ENCODE measurements around the gene THSD1.

Gene THSD1

DNA sequence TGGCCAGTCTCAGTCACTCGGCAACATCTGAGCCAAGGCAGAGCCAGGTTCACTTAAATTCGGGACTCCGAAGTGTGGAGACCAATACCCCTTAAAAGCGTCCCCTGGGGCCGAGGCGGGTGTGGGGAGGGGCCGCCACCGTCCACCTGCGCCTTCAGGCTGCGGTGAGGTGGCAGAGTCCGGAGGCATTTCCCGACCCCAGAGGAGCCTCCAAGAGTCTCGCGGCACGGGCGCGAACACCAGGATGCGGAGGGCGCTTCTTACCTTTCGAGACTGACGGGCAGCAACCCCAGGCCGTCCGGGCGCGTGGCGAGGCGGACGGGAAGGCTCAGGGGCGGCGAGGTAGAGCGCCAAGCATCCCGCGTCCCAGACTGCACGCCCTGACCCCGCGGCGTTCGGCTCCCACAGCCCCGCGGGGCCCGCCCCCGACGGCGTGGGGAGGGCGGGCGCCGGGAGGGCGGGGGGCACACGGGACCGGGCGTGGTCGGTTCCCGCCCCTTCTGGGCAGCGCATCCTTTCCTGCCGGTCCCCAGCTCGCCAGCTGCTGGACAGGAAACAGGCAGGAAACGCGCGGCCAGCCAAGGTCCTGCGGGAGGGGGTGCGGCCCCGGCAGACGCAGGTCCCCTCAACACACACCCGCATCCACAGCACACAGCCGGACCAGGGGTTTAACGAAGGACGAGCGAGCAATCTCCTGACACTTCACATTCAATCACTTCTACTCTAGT lies at the start of gene THSD1:
Gene THSD1 (minus strand): TSS at position 406 of the 728 bp plus-strand sequence. CDS start 3,572 bp downstream, outside the sequence.
- Histone ChIP-seq H3K4me1 (ENCODE audit: insufficient read depth, low read length) (peaks cover 2% of the 10 kb centered on the region), H3K36me3 (ENCODE audit: insufficient read depth, low read length) (peaks cover 3% of the 10 kb centered on the region), H2AFZ (ENCODE audit: low read depth, low read length) (no peak within 1 kb of the TSS), H3K27me3 (ENCODE audit: insufficient read depth, low read length) (no peaks in the 10 kb centered on the region), H3K4me3 (ENCODE audit: low read length) (peak within 1 kb of the TSS; percentile 14), H3K9me3 (ENCODE audit: low read length) (no peaks in the 10 kb centered on the region)

DNA sequence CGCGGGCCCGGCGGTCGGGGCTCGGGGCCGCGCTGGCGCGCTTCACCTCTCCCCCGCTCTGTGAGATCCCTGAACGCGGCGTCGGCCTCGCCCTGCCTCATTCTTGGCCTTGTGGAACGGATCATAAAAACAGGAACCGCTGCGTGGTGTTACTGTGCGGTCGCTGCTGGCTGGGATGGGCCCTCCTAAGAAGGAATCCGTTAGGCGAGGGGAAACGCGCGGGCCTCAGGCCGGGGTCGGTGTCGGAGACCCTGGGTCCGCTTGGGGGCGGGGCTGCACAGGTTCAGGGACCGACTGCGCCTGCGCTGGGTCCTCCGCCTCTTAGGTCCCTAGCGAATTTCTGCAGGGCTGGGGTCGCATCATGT lies 49.7 kb upstream of the THSD1 start:
- Histone ChIP-seq H3K9me3 (ENCODE audit: low read length) (no peaks in the 10 kb centered on the region), H2AFZ (ENCODE audit: low read depth, low read length) (peak overlapping the region; percentile 91), H3K4me1 (ENCODE audit: insufficient read depth, low read length) (peaks cover 22% of the 10 kb centered on the region), H3K27me3 (ENCODE audit: insufficient read depth, low read length) (no peaks in the 10 kb centered on the region), H3K36me3 (ENCODE audit: insufficient read depth, low read length) (peaks cover 30% of the 10 kb centered on the region), H3K4me3 (ENCODE audit: low read length) (peak overlapping the region; percentile 88)

- Histone ChIP-seq H3K36me3 (ENCODE audit: insufficient read depth, low read length) (peaks cover 28% of the 10 kb centered on the region), H2AFZ (ENCODE audit: low read depth, low read length) (peak within 1 kb of the TSS; percentile 91), H3K4me3 (ENCODE audit: low read length) (peak within 1 kb of the TSS; percentile 88), H3K4me1 (ENCODE audit: insufficient read depth, low read length) (peaks cover 22% of the 10 kb centered on the region), H3K9me3 (ENCODE audit: low read length) (no peaks in the 10 kb centered on the region), H3K27me3 (ENCODE audit: insufficient read depth, low read length) (no peaks in the 10 kb centered on the region)
Measured at GRCh38 chr13:52454820-52455676, 49.1 kb upstream of the THSD1 start, which contains the start of gene CKAP2. TSS of gene CKAP2 (plus strand) at chr13:52455478. CDS start at chr13:52455557, 79 bp downstream.

DNA sequence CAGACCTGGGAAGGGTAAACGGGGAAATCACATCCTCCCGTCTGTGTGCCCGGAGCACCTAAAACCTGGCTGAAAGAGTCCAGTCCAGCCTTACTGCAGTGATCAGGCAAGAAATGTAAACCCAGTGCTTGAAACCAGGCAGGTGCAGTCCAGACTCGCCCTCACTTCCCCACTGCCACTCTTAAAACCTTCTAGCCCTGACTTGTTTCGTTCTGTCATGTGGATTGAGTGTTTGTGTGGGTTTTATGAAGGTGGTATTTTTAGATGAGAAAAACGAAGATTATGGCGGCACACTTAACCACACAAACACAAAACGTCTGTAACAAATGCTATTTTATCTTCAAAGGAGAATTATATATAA lies 48.5 kb upstream of the THSD1 start:
- Histone ChIP-seq H2AFZ (ENCODE audit: low read depth, low read length) (peak overlapping the region; percentile 91), H3K4me3 (ENCODE audit: low read length) (peak overlapping the region; percentile 88), H3K9me3 (ENCODE audit: low read length) (no peaks in the 10 kb centered on the region)

GRCh38 chr13:52452470-52452869 lies 46.5 kb upstream of the THSD1 start:
- H3K9me3 ChIP-seq (ENCODE audit: low read length), result no peaks in the 10 kb centered on the region
- no peaks in the 10 kb centered on the region for H3K27me3 ChIP-seq (ENCODE audit: insufficient read depth, low read length)
- H3K36me3 ChIP-seq (ENCODE audit: insufficient read depth, low read length), result peaks cover 9% of the 10 kb centered on the region
- no peak overlapping the region for H3K4me3 ChIP-seq (ENCODE audit: low read length)
- peaks cover 27% of the 10 kb centered on the region for H3K4me1 ChIP-seq (ENCODE audit: insufficient read depth, low read length)
- H2AFZ ChIP-seq (ENCODE audit: low read depth, low read length), result no peak overlapping the region

More for the DNA sequence above, 48.5 kb upstream of the THSD1 start:
- Histone ChIP-seq H3K4me1 (ENCODE audit: insufficient read depth, low read length) (peaks cover 23% of the 10 kb centered on the region), H3K36me3 (ENCODE audit: insufficient read depth, low read length) (peaks cover 22% of the 10 kb centered on the region), H3K27me3 (ENCODE audit: insufficient read depth, low read length) (no peaks in the 10 kb centered on the region)

GRCh38 chr13:52451135-52451804 lies 45.3 kb upstream of the THSD1 start:
- peak overlapping the region; percentile 28 for H3K4me3 ChIP-seq (ENCODE audit: low read length)
- no peaks in the 10 kb centered on the region for H3K27me3 ChIP-seq (ENCODE audit: insufficient read depth, low read length)
- peaks cover 15% of the 10 kb centered on the region for H3K4me1 ChIP-seq (ENCODE audit: insufficient read depth, low read length)
- no peaks in the 10 kb centered on the region for H3K36me3 ChIP-seq (ENCODE audit: insufficient read depth, low read length)
- no peaks in the 10 kb centered on the region for H3K9me3 ChIP-seq (ENCODE audit: low read length)
- no peak overlapping the region for H2AFZ ChIP-seq (ENCODE audit: low read depth, low read length)

- Histone ChIP-seq H2AFZ (ENCODE audit: low read depth, low read length) (no peak overlapping the region), H3K36me3 (ENCODE audit: insufficient read depth, low read length) (no peaks in the 10 kb centered on the region), H3K4me1 (ENCODE audit: insufficient read depth, low read length) (peaks cover 12% of the 10 kb centered on the region), H3K4me3 (ENCODE audit: low read length) (peak overlapping the region; percentile 28), H3K27me3 (ENCODE audit: insufficient read depth, low read length) (no peaks in the 10 kb centered on the region), H3K9me3 (ENCODE audit: low read length) (no peaks in the 10 kb centered on the region)
Measured at GRCh38 chr13:52450793-52451116, 44.8 kb upstream of the THSD1 start.

GRCh38 chr13:52450012-52450792 lies 44.2 kb upstream of the THSD1 start, which contains the start of gene VPS36:
TSS of gene VPS36 (minus strand) at chr13:52450634. CDS start at chr13:52450594, 40 bp downstream.
- Histone ChIP-seq H3K4me3 (ENCODE audit: low read length) (peak within 1 kb of the TSS; percentile 59), H3K4me1 (ENCODE audit: insufficient read depth, low read length) (peaks cover 12% of the 10 kb centered on the region)

GRCh38 chr13:52449331-52450011 lies 43.5 kb upstream of the THSD1 start:
- Histone ChIP-seq H2AFZ (ENCODE audit: low read depth, low read length) (peak overlapping the region; percentile 71), H3K36me3 (ENCODE audit: insufficient read depth, low read length) (peaks cover 3% of the 10 kb centered on the region), H3K4me3 (ENCODE audit: low read length) (peak overlapping the region; percentile 59), H3K9me3 (ENCODE audit: low read length) (no peaks in the 10 kb centered on the region), H3K4me1 (ENCODE audit: insufficient read depth, low read length) (peaks cover 12% of the 10 kb centered on the region), H3K27me3 (ENCODE audit: insufficient read depth, low read length) (no peaks in the 10 kb centered on the region)

More at GRCh38 chr13:52450012-52450792, 44.2 kb upstream of the THSD1 start, which contains the start of gene VPS36:
- H3K27me3 ChIP-seq (ENCODE audit: insufficient read depth, low read length), result no peaks in the 10 kb centered on the region
- H3K36me3 ChIP-seq (ENCODE audit: insufficient read depth, low read length), result no peaks in the 10 kb centered on the region
- H2AFZ ChIP-seq (ENCODE audit: low read depth, low read length), result peak within 1 kb of the TSS; percentile 71
- H3K9me3 ChIP-seq (ENCODE audit: low read length), result no peaks in the 10 kb centered on the region

DNA sequence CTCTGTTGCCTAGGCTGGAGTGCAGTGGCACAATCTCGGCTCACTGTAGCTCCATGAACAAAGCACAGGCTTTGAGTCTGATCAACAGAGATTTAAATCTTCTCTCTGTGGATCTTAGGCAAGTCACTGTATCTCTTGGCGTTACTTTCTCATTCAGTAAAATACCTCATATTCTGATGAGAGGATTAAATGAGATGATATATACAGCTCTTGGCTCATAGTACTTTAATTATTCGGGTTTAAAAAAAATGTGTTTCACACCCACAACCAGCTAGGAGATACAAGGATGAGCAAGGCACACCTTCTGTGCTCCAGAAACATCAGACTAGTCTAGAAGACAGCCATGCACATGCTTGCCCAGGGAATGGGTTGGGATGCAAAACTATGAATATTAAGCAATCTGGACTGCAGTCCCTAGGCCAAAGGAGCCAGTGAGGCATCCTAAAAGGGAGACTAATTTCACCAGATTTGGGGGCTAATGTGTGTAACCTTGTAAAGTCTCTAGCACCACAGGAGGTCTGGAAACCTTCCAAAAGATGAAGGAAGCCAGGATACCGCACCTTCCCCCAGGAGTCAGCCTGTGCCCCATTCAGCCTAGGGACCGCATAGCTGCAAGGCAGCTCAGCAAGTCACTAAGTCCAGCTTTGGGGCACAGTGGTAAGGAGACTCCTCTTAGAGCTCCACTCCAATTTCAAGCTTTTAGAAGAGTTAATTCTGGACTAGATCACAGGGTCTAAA lies 42.0 kb upstream of the THSD1 start:
- Histone ChIP-seq H2AFZ (ENCODE audit: low read depth, low read length) (no peak overlapping the region), H3K36me3 (ENCODE audit: insufficient read depth, low read length) (peaks cover 3% of the 10 kb centered on the region), H3K4me1 (ENCODE audit: insufficient read depth, low read length) (peaks cover 8% of the 10 kb centered on the region), H3K27me3 (ENCODE audit: insufficient read depth, low read length) (no peaks in the 10 kb centered on the region), H3K4me3 (ENCODE audit: low read length) (no peak overlapping the region), H3K9me3 (ENCODE audit: low read length) (no peaks in the 10 kb centered on the region)

GRCh38 chr13:52447354-52447753 lies 41.4 kb upstream of the THSD1 start:
- Histone ChIP-seq H3K27me3 (ENCODE audit: insufficient read depth, low read length) (no peaks in the 10 kb centered on the region), H3K4me1 (ENCODE audit: insufficient read depth, low read length) (peaks cover 8% of the 10 kb centered on the region), H3K4me3 (ENCODE audit: low read length) (no peak overlapping the region), H3K36me3 (ENCODE audit: insufficient read depth, low read length) (peaks cover 3% of the 10 kb centered on the region), H3K9me3 (ENCODE audit: low read length) (no peaks in the 10 kb centered on the region), H2AFZ (ENCODE audit: low read depth, low read length) (no peak overlapping the region)

Data from neuron (in vitro differentiated cells).